Small intestine (tissue), 7 donors: ENCODE data around the gene FBXW7. TPM values are rescaled to one million over a fixed set of nuclear protein-coding genes. Genes with fewer than 3 reads are reported as not detected.

Experiments
- DNase-seq, 2 donors: peaks; one replicate each; pipeline versions ENCODE4 v3.0.0 to v3.0.0-alpha.2; 2013
- FAIRE-seq: peaks from 2 replicates; lab custom pipeline; 2012; peaks lifted over from hg19 to GRCh38; lab: Jason Lieb, UNC
- H3K27ac ChIP-seq, 3 donors: one replicate each; pipeline ENCODE4 v1.5.1; 2013; ENCODE audit warnings: low read length in 2 of 3, mild to moderate bottlenecking in 2 of 3, control low read depth in 1 of 3, inconsistent platforms in 1 of 3, low read depth in 1 of 3, moderate library complexity in 1 of 3
- H3K27me3 ChIP-seq, 3 donors: one replicate each; pipeline ENCODE4 v1.6.1; 2013; ENCODE audit warnings: low read length in 3 of 3, inconsistent platforms in 1 of 3; ENCODE audit not compliant: control insufficient read depth in 3 of 3, insufficient read depth in 3 of 3
- H3K36me3 ChIP-seq, 3 donors: one replicate each; pipeline ENCODE4 v1.6.1; 2013; ENCODE audit warnings: low read length in 3 of 3, inconsistent platforms in 1 of 3, low read depth in 1 of 3, mild to moderate bottlenecking in 1 of 3, moderate library complexity in 1 of 3; ENCODE audit not compliant: control insufficient read depth in 3 of 3, insufficient read depth in 2 of 3
- H3K4me1 ChIP-seq, 3 donors: one replicate each; pipeline ENCODE4 v1.6.1; 2013; ENCODE audit warnings: low read length in 2 of 3, inconsistent platforms in 1 of 3, low read depth in 1 of 3, mild to moderate bottlenecking in 1 of 3, moderate library complexity in 1 of 3; ENCODE audit not compliant: control insufficient read depth in 3 of 3, insufficient read depth in 2 of 3
- H3K4me3 ChIP-seq, 3 donors: one replicate each; pipeline ENCODE4 v1.5.1; 2013; ENCODE audit warnings: low read length in 3 of 3, control low read depth in 1 of 3, inconsistent platforms in 1 of 3, low read depth in 1 of 3, mild to moderate bottlenecking in 1 of 3, moderate library complexity in 1 of 3
- H3K9me3 ChIP-seq, 2 donors: one replicate each; pipeline ENCODE4 v1.6.1; 2013; ENCODE audit warnings: low read depth in 1 of 2, low read length in 1 of 2; ENCODE audit not compliant: control insufficient read depth in 2 of 2, insufficient read depth in 1 of 2
- WGBS, 3 donors: extraction: QIAGEN DNeasy Blood & Tissue Kit; methylation state at CpG; one replicate each; pipeline ENCODE4 v1.1.7; 2013; 5-methylcytosine and 5-hydroxymethylcytosine counted together
- polyA plus RNA-seq, 4 donors: library from polyadenylated mRNA; stranded (reverse) in 3 of 4; unstranded in 1 of 4; fragments of 200-250 nt in 3 of 4; fragments of 120-200 nt in 1 of 4; gene quantifications; one replicate each; pipeline versions ENCODE4 v1.2.1 to v1.2.3, GENCODE V29; 2013
- donor health status: healthy with polysubstance abuse.
- donor health status: control.
- donor health status: control.
- donor health status: Bipolar disorder and iron deficiency.
- donor health status: healthy.

Gene FBXW7
- polyA plus RNA-seq, 4 donors: 7.4 to 18.1 (median 8.7) TPM

GRCh38 chr4:152352215-152352614 lies 183.7 kb downstream of the FBXW7 start:
- H3K4me3 ChIP-seq: peak overlapping the region in 1 of 3 donors; percentile 32
- H3K27ac ChIP-seq: peak overlapping the region in 2 of 3 donors; percentile 50 to 62
- DNase-seq: no peak
- 65 to 87% (median 79%) methylated on average over 4 of the region's 4 CpGs for WGBS, 3 donors
- no peaks in the 10 kb centered on the region for H3K4me1 ChIP-seq
- no peaks in the 10 kb centered on the region for H3K9me3 ChIP-seq
- no peaks in the 10 kb centered on the region for H3K36me3 ChIP-seq
- FAIRE-seq: no peak
- no peaks in the 10 kb centered on the region for H3K27me3 ChIP-seq

GRCh38 chr4:152351080-152351479 lies 184.8 kb downstream of the FBXW7 start:
- FAIRE-seq: no peak

GRCh38 chr4:152348670-152349069 lies 187.2 kb downstream of the FBXW7 start:
- no peak for FAIRE-seq

More at GRCh38 chr4:152351080-152351479, 184.8 kb downstream of the FBXW7 start:
- H3K4me3 ChIP-seq: no peak overlapping the region
- 84 to 94% (median 87%) methylated on average over 2 of the region's 2 CpGs for WGBS, 3 donors
- H3K36me3 ChIP-seq: peaks cover 0 to 1% (median 0%) of the 10 kb centered on the region in 3 donors
- H3K27me3 ChIP-seq: no peaks in the 10 kb centered on the region
- no peak for DNase-seq
- no peaks in the 10 kb centered on the region for H3K9me3 ChIP-seq
- H3K4me1 ChIP-seq: no peaks in the 10 kb centered on the region
- no peak overlapping the region for H3K27ac ChIP-seq

GRCh38 chr4:152346979-152347378 lies 188.9 kb downstream of the FBXW7 start:
- Histone ChIP-seq H3K9me3 (no peaks in the 10 kb centered on the region), H3K36me3 (peaks cover 0 to 1% (median 0%) of the 10 kb centered on the region in 3 donors), H3K27ac (no peak overlapping the region), H3K4me3 (no peak overlapping the region), H3K27me3 (no peaks in the 10 kb centered on the region), H3K4me1 (no peaks in the 10 kb centered on the region)
- WGBS, 3 donors: 97% methylated on average over 4 of the region's 4 CpGs
- FAIRE-seq: no peak
- DNase-seq: no peak

More at GRCh38 chr4:152348670-152349069, 187.2 kb downstream of the FBXW7 start:
- H3K27me3 ChIP-seq: no peaks in the 10 kb centered on the region
- WGBS, 3 donors: 74 to 94% (median 91%) methylated on average over 1 of the region's 1 CpG
- no peak for DNase-seq
- peaks cover 0 to 1% (median 0%) of the 10 kb centered on the region in 3 donors for H3K36me3 ChIP-seq
- no peak overlapping the region for H3K27ac ChIP-seq
- H3K9me3 ChIP-seq: no peaks in the 10 kb centered on the region
- H3K4me1 ChIP-seq: no peaks in the 10 kb centered on the region
- no peak overlapping the region for H3K4me3 ChIP-seq

- Histone ChIP-seq H3K27ac (no peak overlapping the region), H3K4me1 (no peaks in the 10 kb centered on the region), H3K4me3 (no peak overlapping the region), H3K9me3 (no peaks in the 10 kb centered on the region), H3K36me3 (peaks cover 0 to 1% (median 0%) of the 10 kb centered on the region in 3 donors), H3K27me3 (no peaks in the 10 kb centered on the region)
- no peak for FAIRE-seq
- WGBS, 3 donors: 78 to 90% (median 88%) methylated on average over 2 of the region's 2 CpGs
- no peak for DNase-seq
Measured at GRCh38 chr4:152346526-152346925, 189.4 kb downstream of the FBXW7 start.

- Histone ChIP-seq H3K9me3 (no peaks in the 10 kb centered on the region), H3K4me1 (no peaks in the 10 kb centered on the region), H3K27me3 (no peaks in the 10 kb centered on the region), H3K4me3 (no peak overlapping the region), H3K27ac (no peak overlapping the region), H3K36me3 (peaks cover 0 to 5% (median 0%) of the 10 kb centered on the region in 3 donors)
- DNase-seq: no peak
- FAIRE-seq: no peak
Measured at GRCh38 chr4:152344001-152344400, 191.9 kb downstream of the FBXW7 start.

GRCh38 chr4:152342293-152342692 lies 193.6 kb downstream of the FBXW7 start:
- Histone ChIP-seq H3K27ac (no peak overlapping the region), H3K27me3 (no peaks in the 10 kb centered on the region), H3K4me3 (no peak overlapping the region), H3K4me1 (no peaks in the 10 kb centered on the region), H3K36me3 (peaks cover 0 to 5% (median 0%) of the 10 kb centered on the region in 3 donors), H3K9me3 (no peaks in the 10 kb centered on the region)
- DNase-seq (no peak), FAIRE-seq (no peak)
- 96 to 99% (median 98%) methylated on average over 3 of the region's 3 CpGs for WGBS, 3 donors

- FAIRE-seq (no peak), DNase-seq (no peak)
- Histone ChIP-seq H3K27ac (no peak overlapping the region), H3K4me1 (no peaks in the 10 kb centered on the region), H3K27me3 (no peaks in the 10 kb centered on the region), H3K4me3 (no peak overlapping the region), H3K36me3 (peaks cover 0 to 3% (median 0%) of the 10 kb centered on the region in 3 donors), H3K9me3 (no peaks in the 10 kb centered on the region)
- WGBS, 3 donors: 95 to 98% (median 96%) methylated on average over 3 of the region's 3 CpGs
Measured at GRCh38 chr4:152340818-152341217, 195.1 kb downstream of the FBXW7 start.

- Histone ChIP-seq H3K9me3 (no peaks in the 10 kb centered on the region), H3K27ac (no peak overlapping the region), H3K4me1 (no peaks in the 10 kb centered on the region), H3K4me3 (no peak overlapping the region), H3K27me3 (no peaks in the 10 kb centered on the region), H3K36me3 (peaks cover 0 to 3% (median 3%) of the 10 kb centered on the region in 3 donors)
- FAIRE-seq (no peak), DNase-seq (no peak)
- 93 to 98% (median 97%) methylated on average over 4 of the region's 4 CpGs for WGBS, 3 donors
Measured at GRCh38 chr4:152339576-152339975, 196.3 kb downstream of the FBXW7 start.
